Mesenchymal stem cell (in vitro differentiated cells and primary cell): ENCODE data around the gene CST8.
A peak's percentile ranks its signal among the peaks of the same experiment; 100 is the strongest.
"Not testable (repeated sequence)": the region's sequence is repeated elsewhere in the genome, so short reads cannot be mapped to it uniquely, and the experiment has no call there.

Experiments
- DNase-seq: peaks from one replicate; pipeline ENCODE4 v3.0.0-alpha.2; 2013
- H2AFZ ChIP-seq: one replicate; pipeline ENCODE4 v1.6.1; 2013; ENCODE audit warnings: low read depth, mild to moderate bottlenecking, control low read depth, inconsistent platforms, low read length, moderate library complexity
- H2AK5ac ChIP-seq: 2 replicates; pipeline ENCODE4 v1.6.1; 2013; ENCODE audit warnings: low read length, moderate library complexity, mild to moderate bottlenecking, inconsistent platforms; ENCODE audit not compliant: severe bottlenecking
- H2BK120ac ChIP-seq: one replicate; pipeline ENCODE4 v1.6.1; 2013; ENCODE audit warnings: low read depth, mild to moderate bottlenecking, inconsistent platforms, low read length, moderate library complexity
- H2BK12ac ChIP-seq, 2 experiments: one replicate each; pipeline ENCODE4 v1.6.1; 2013; ENCODE audit warnings: inconsistent platforms in 2 of 2, low read length in 2 of 2, mild to moderate bottlenecking in 2 of 2, moderate library complexity in 2 of 2, control low read depth in 1 of 2
- H2BK15ac ChIP-seq: one replicate; pipeline ENCODE4 v1.6.1; 2013; ENCODE audit warnings: mild to moderate bottlenecking, low read depth, inconsistent platforms; ENCODE audit not compliant: poor library complexity, severe bottlenecking
- H2BK5ac ChIP-seq: 2 replicates; pipeline ENCODE4 v1.6.1; 2013; ENCODE audit warnings: low read depth, mild to moderate bottlenecking, low read length, control low read depth, inconsistent platforms; ENCODE audit not compliant: poor library complexity, severe bottlenecking
- H3K14ac ChIP-seq, 2 experiments: one replicate each; pipeline ENCODE4 v1.6.1; 2013; ENCODE audit warnings: inconsistent platforms in 2 of 2, low read length in 2 of 2, control low read depth in 1 of 2, mild to moderate bottlenecking in 1 of 2, moderate library complexity in 1 of 2
- H3K18ac ChIP-seq, 2 experiments: one replicate each; pipeline ENCODE4 v1.6.1; 2013; ENCODE audit warnings: inconsistent platforms in 2 of 2, low read length in 2 of 2, control low read depth in 1 of 2, low read depth in 1 of 2, mild to moderate bottlenecking in 1 of 2
- H3K23ac ChIP-seq, 2 experiments: one replicate each; pipeline ENCODE4 v1.6.1; 2013; ENCODE audit warnings: inconsistent platforms in 2 of 2, low read length in 2 of 2, mild to moderate bottlenecking in 2 of 2, moderate library complexity in 2 of 2, control low read depth in 1 of 2
- H3K27ac ChIP-seq: 2 replicates; pipeline ENCODE4 v1.5.1; 2013; ENCODE audit warnings: mild to moderate bottlenecking, moderate library complexity, low read length, control low read depth, inconsistent platforms; ENCODE audit not compliant: poor library complexity, severe bottlenecking
- H3K27me3 ChIP-seq, 2 experiments: 2 replicates each; pipeline versions ENCODE4 v1.6.1 to v1.7.0; 2013; ENCODE audit warnings: low read length in 2 of 2, mild to moderate bottlenecking in 2 of 2, moderate library complexity in 2 of 2, control low read depth in 1 of 2, inconsistent platforms in 1 of 2; ENCODE audit not compliant: control insufficient read depth in 1 of 2, insufficient read depth in 1 of 2
- H3K36me3 ChIP-seq, 2 experiments: 2 replicates each; pipeline versions ENCODE4 v1.6.1 to v1.7.0; 2013; ENCODE audit warnings: low read length in 2 of 2, control low read depth in 1 of 2, inconsistent platforms in 1 of 2, low read depth in 1 of 2, mild to moderate bottlenecking in 1 of 2; ENCODE audit not compliant: insufficient read depth in 2 of 2, control insufficient read depth in 1 of 2
- H3K4ac ChIP-seq, 2 experiments: one replicate each; pipeline ENCODE4 v1.6.1; 2013; ENCODE audit warnings: inconsistent platforms in 2 of 2, low read length in 2 of 2, mild to moderate bottlenecking in 2 of 2, moderate library complexity in 2 of 2, control low read depth in 1 of 2, low read depth in 1 of 2
- H3K4me1 ChIP-seq: 2 replicates; pipeline ENCODE4 v1.6.1; 2013; ENCODE audit warnings: low read depth, low read length, control low read depth; ENCODE audit not compliant: control insufficient read depth, insufficient read depth
- H3K4me2 ChIP-seq: 2 replicates; pipeline ENCODE4 v1.6.1; 2013; ENCODE audit warnings: low read length, mild to moderate bottlenecking, inconsistent platforms; ENCODE audit not compliant: poor library complexity, severe bottlenecking
- H3K4me3 ChIP-seq, 2 experiments: 2 replicates each; pipeline versions ENCODE4 v1.5.1 to v1.7.0; 2013; ENCODE audit warnings: low read length in 2 of 2, mild to moderate bottlenecking in 2 of 2, control low read depth in 1 of 2, low read depth in 1 of 2; ENCODE audit not compliant: insufficient read depth in 1 of 2
- H3K79me1 ChIP-seq: replicated peaks from 2 replicates; pipeline ENCODE4 v1.6.1; 2013; ENCODE audit warnings: mild to moderate bottlenecking, control low read depth, low read length, inconsistent platforms; ENCODE audit not compliant: poor library complexity, severe bottlenecking
- H3K9ac ChIP-seq: 2 replicates; pipeline ENCODE4 v1.7.0; 2013; ENCODE audit warnings: mild to moderate bottlenecking, low read length, moderate library complexity
- H3K9me3 ChIP-seq: 2 replicates; pipeline ENCODE4 v1.7.0; 2013; ENCODE audit warnings: mild to moderate bottlenecking, low read length; ENCODE audit not compliant: control insufficient read depth
- H4K8ac ChIP-seq: one replicate; pipeline ENCODE4 v1.6.1; 2013; ENCODE audit warnings: inconsistent platforms, mild to moderate bottlenecking, low read length, moderate library complexity
- H4K91ac ChIP-seq: one replicate; pipeline ENCODE4 v1.6.1; 2013; ENCODE audit warnings: mild to moderate bottlenecking, low read length, inconsistent platforms
- WGBS: methylation state at CpG from one replicate; pipeline ENCODE4 v1.1.7; 2013; ENCODE audit warnings: mixed read lengths; 5-methylcytosine and 5-hydroxymethylcytosine counted together

CST8 gene

DNA sequence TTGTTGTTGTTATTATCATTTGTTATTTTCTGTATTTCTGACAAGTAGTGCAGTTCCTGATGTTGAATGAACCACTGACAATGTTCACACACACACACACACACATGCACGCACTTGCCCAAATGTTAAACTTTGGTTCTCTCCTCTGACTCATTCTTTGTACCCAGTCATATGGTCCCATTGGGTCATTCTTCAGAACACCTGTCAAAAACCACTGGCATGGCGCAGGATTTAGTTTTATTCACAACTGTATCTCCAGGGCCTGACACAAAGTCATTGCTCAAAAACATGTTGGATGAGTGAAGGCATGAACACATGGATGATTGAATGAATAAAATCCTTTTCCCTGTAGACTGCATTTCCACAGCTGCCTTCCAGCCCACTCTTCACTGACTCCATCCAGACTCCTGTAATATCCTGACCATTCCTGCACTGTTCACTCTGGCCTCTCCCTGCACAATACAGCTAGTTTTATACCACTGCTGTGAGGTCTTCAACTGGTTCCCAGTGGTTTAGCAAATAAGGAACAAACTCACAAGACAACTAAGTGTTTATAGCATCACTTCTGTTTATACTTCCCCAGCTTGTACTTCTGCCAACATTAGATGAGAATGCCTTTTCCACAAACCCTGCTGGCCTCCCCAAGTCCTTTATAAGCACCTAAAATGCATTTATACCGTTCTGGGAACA is 31.3 kb upstream of the CST8 start:
- Histone ChIP-seq H3K79me1 (no peaks in the 10 kb centered on the region), H3K18ac (no peak overlapping the region), H3K4me2 (no peak overlapping the region), H3K23ac (no peak overlapping the region), H3K14ac (no peak overlapping the region), H2BK12ac (no peak overlapping the region), H2BK120ac (no peak overlapping the region), H3K9ac (no peak overlapping the region), H2AFZ (no peak overlapping the region), H3K36me3 (no peaks in the 10 kb centered on the region), H2AK5ac (no peak overlapping the region), H4K8ac (no peak overlapping the region), H3K9me3 (peaks cover 7% of the 10 kb centered on the region), H4K91ac (no peak overlapping the region), H3K27ac (no peak overlapping the region), H3K4ac (no peak overlapping the region), H2BK5ac (no peak overlapping the region), H2BK15ac (no peak overlapping the region), H3K4me1 (no peaks in the 10 kb centered on the region), H3K27me3 (peaks cover 4 to 24% of the 10 kb centered on the region in 2 experiments), H3K4me3 (no peak overlapping the region)
- DNase-seq: peak; percentile 7
- 67% methylated on average over 2 of the region's 3 CpGs for WGBS

- no peak overlapping the region for H3K4me3 ChIP-seq
- no peak overlapping the region for H3K4me2 ChIP-seq
- no peak overlapping the region for H2BK120ac ChIP-seq
- no peak overlapping the region for H3K4ac ChIP-seq
- no peak overlapping the region for H3K18ac ChIP-seq
- H2AFZ ChIP-seq: no peak overlapping the region
- no peaks in the 10 kb centered on the region for H3K79me1 ChIP-seq
- no peak overlapping the region for H2BK12ac ChIP-seq
- H4K91ac ChIP-seq: no peak overlapping the region
- peaks cover 4 to 24% of the 10 kb centered on the region in 2 experiments for H3K27me3 ChIP-seq
- H3K36me3 ChIP-seq: no peaks in the 10 kb centered on the region
- H2BK15ac ChIP-seq: no peak overlapping the region
- no peak overlapping the region for H4K8ac ChIP-seq
- H3K4me1 ChIP-seq: no peaks in the 10 kb centered on the region
- no peak for DNase-seq
- no peak overlapping the region for H3K9ac ChIP-seq
- WGBS: no CpG with 5 or more reads among the region's 1 CpG
- H2AK5ac ChIP-seq: no peak overlapping the region
- no peak overlapping the region for H3K27ac ChIP-seq
- H2BK5ac ChIP-seq: no peak overlapping the region
- no peak overlapping the region for H3K14ac ChIP-seq
- H3K23ac ChIP-seq: no peak overlapping the region
- peaks cover 6% of the 10 kb centered on the region for H3K9me3 ChIP-seq
Measured at GRCh38 chr20:23461180-23461579, 29.7 kb upstream of the CST8 start.

GRCh38 chr20:23466961-23467360 is 24.0 kb upstream of the CST8 start:
- not testable (repeated sequence) for H2BK120ac ChIP-seq, H3K23ac ChIP-seq

GRCh38 chr20:23472306-23472705 is 18.6 kb upstream of the CST8 start:
- H3K36me3 ChIP-seq, H3K79me1 ChIP-seq, H2BK15ac ChIP-seq, H2BK5ac ChIP-seq, H4K91ac ChIP-seq, H2BK120ac ChIP-seq, H3K23ac ChIP-seq, H3K4ac ChIP-seq, H2AFZ ChIP-seq, H3K18ac ChIP-seq, H2BK12ac ChIP-seq, H3K27ac ChIP-seq, H3K4me1 ChIP-seq, H3K9me3 ChIP-seq, H3K4me3 ChIP-seq, H3K14ac ChIP-seq, H4K8ac ChIP-seq, H3K27me3 ChIP-seq, H3K4me2 ChIP-seq, H3K9ac ChIP-seq, DNase-seq, H2AK5ac ChIP-seq: not testable (repeated sequence)
- WGBS: 79% methylated on average over 3 of the region's 5 CpGs

More at GRCh38 chr20:23466961-23467360, 24.0 kb upstream of the CST8 start:
- not testable (repeated sequence) for H2BK5ac ChIP-seq, H3K9me3 ChIP-seq, H3K36me3 ChIP-seq, DNase-seq, H2BK12ac ChIP-seq, H4K91ac ChIP-seq, H3K27ac ChIP-seq, H4K8ac ChIP-seq, H2BK15ac ChIP-seq, H3K4ac ChIP-seq, H3K4me1 ChIP-seq, H3K9ac ChIP-seq, H2AK5ac ChIP-seq, H3K4me3 ChIP-seq, H3K4me2 ChIP-seq, H3K14ac ChIP-seq, H3K18ac ChIP-seq, H3K27me3 ChIP-seq, H3K79me1 ChIP-seq, H2AFZ ChIP-seq
- WGBS: 90% methylated on average over 1 of the region's 3 CpGs
